Measurements from ENCODE around the gene ACCSL.

Gene ACCSL

GRCh38 chr11:44046182-44046581 is 1.6 kb upstream of the ACCSL start:
- H3K4me3 ChIP-seq (ENCODE audit: low read depth, low read length), result no peak overlapping the region
- TF ChIP-seq CTCF (IDR thresholded peaks at IDR 0.05; ENCODE audit: low read depth, low read length, missing control alignments), result no peak
- DNase-seq (ENCODE audit: low read depth), result no peak
- in situ Hi-C loops (cut with HindIII; ENCODE audit: low sequenced_read_pairs), result no loop called here

DNA sequence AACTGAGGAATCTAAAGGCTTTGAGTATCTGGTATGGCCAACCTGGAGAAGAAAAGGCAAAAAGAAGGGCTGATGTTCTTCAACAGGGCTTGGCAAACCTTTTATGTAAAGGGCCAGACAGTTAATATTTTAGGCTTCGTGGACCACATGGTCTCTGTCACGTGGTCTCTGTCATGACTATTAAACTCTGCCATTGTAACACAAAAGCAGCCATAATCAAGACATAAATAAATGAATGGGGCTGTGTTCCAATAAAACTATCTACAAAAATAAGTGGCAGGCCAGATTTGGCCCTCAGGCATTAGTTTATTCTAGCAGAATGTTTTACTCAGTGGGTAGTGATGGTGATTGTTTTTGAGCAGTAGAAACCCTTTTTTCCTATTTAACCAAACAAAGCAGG is 483 bp upstream of the ACCSL start:
- in situ Hi-C loops (cut with HindIII; ENCODE audit: low sequenced_read_pairs), result no loop called here
- no peak for TF ChIP-seq CTCF (IDR thresholded peaks at IDR 0.05; ENCODE audit: low read depth, low read length, missing control alignments)
- DNase-seq (ENCODE audit: low read depth), result no peak
- no peak overlapping the region for H3K4me3 ChIP-seq (ENCODE audit: low read depth, low read length)

- no peak for DNase-seq (ENCODE audit: low read depth)
- H3K4me3 ChIP-seq (ENCODE audit: low read depth, low read length), result no peak overlapping the region
- in situ Hi-C loops (cut with HindIII; ENCODE audit: low sequenced_read_pairs), result no loop called here
- no peak for TF ChIP-seq CTCF (IDR thresholded peaks at IDR 0.05; ENCODE audit: low read depth, low read length, missing control alignments)
These were observed 2.1 kb downstream of the ACCSL start for GRCh38 chr11:44049832-44050231.

- no peak for DNase-seq (ENCODE audit: low read depth)
- in situ Hi-C loops (cut with HindIII; ENCODE audit: low sequenced_read_pairs), result no loop called here
- no peak overlapping the region for H3K4me3 ChIP-seq (ENCODE audit: low read depth, low read length)
- no peak for TF ChIP-seq CTCF (IDR thresholded peaks at IDR 0.05; ENCODE audit: low read depth, low read length, missing control alignments)
These were observed 3.4 kb downstream of the ACCSL start for GRCh38 chr11:44051171-44051570.

DNA sequence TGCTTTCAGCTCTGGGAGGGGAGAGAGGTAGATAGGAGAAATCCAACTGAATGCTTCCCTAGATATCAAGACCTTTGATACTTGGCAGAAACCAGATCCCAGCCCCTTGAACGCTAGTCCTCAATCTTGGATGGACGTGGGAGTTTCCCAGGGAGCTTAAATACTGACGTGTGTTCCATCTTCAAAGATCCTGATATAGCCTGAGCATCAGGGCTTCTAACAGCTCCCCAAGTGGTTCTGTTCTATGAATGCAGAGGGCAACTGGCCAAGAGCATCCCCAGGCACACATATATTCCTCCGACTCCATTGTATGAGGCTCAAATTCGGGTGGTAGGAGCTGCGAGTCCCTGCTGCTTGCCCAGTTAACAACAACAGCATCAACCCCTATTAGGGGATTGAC is 9.6 kb downstream of the ACCSL start:
- in situ Hi-C loops (cut with HindIII; ENCODE audit: low sequenced_read_pairs), result no loop called here
- no peak overlapping the region for H3K4me3 ChIP-seq (ENCODE audit: low read depth, low read length)
- no peak for DNase-seq (ENCODE audit: low read depth)
- TF ChIP-seq CTCF (IDR thresholded peaks at IDR 0.05; ENCODE audit: low read depth, low read length, missing control alignments), result no peak

- no peak overlapping the region for H3K4me3 ChIP-seq (ENCODE audit: low read depth, low read length)
- DNase-seq (ENCODE audit: low read depth), result no peak
- TF ChIP-seq CTCF (IDR thresholded peaks at IDR 0.05; ENCODE audit: low read depth, low read length, missing control alignments), result no peak
- in situ Hi-C loops (cut with HindIII; ENCODE audit: low sequenced_read_pairs), result no loop called here
These were observed 10.5 kb downstream of the ACCSL start for GRCh38 chr11:44058275-44058674.

DNA sequence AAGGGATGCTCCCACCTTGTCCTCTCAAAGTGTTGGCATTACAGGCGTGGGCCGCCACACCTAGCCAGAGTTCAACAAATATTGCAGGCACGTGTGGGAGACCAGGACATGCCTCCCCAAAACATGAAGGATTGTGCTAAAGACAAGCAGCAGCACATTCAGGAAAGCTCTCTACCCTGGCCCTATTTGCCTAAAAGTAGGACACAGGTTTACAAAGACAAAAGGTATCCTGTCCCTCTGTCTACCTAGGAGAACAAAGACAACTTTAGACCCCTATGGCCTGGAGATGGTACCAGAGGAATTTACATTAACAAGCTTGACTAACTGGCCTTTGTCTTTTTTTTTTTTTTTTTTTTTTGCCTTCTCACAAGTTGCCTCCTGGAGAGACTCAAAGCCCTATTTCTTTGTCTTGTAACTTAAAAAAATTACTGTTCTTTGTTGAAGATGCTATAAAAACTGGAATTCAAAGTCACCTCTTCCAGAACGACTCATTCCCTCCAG is 17.4 kb downstream of the ACCSL start:
- in situ Hi-C loops (cut with HindIII; ENCODE audit: low sequenced_read_pairs), result no loop called here
- TF ChIP-seq CTCF (IDR thresholded peaks at IDR 0.05; ENCODE audit: low read depth, low read length, missing control alignments), result no peak
- DNase-seq (ENCODE audit: low read depth), result no peak
- no peak overlapping the region for H3K4me3 ChIP-seq (ENCODE audit: low read depth, low read length)
